Pancreas (tissue), 10 donors: ENCODE data around the gene FBN3. TPM values are rescaled to one million over a fixed set of nuclear protein-coding genes. Genes with fewer than 3 reads are reported as not detected.

Experiments used
- ATAC-seq, 4 donors: fragments of 200-7000 bp; cut with Tn5 transposase; one replicate each; pipeline versions ENCODE4 v1.8.0 to v1.9.1; 2020; ENCODE audit warnings: mild to moderate bottlenecking in 4 of 4, moderate library complexity in 4 of 4
- DNase-seq, 6 donors: peaks; one replicate each; pipeline ENCODE4 v3.0.0-alpha.2; 2020
- FAIRE-seq: peaks from 2 replicates; lab custom pipeline; 2012; peaks lifted over from hg19 to GRCh38; lab: Jason Lieb, UNC
- H3K27ac ChIP-seq, 4 donors: fragments of 200-600 bp; sonication (generic); 1 replicate in 3 of 4; 2 replicates in 1 of 4; pipeline versions ENCODE4 v1.5.0 to v1.8.0; 2020
- H3K27me3 ChIP-seq, 4 donors: fragments of 200-600 bp; one replicate each; pipeline ENCODE4 v1.8.0; 2021
- H3K36me3 ChIP-seq, 3 donors: fragments of 200-600 bp; sonication (generic) in 1 of 3; one replicate each; pipeline versions ENCODE4 v1.5.0 to v1.8.0; 2020 to 2021
- H3K4me1 ChIP-seq, 3 donors: fragments of 200-600 bp; one replicate each; pipeline ENCODE4 v1.8.0; 2021
- H3K4me3 ChIP-seq, 4 donors: fragments of 200-600 bp; sonication (generic) in 2 of 4; one replicate each; pipeline versions ENCODE4 v1.5.0 to v1.8.0; 2020 to 2021
- H3K9me3 ChIP-seq, 4 donors: fragments of 200-600 bp; one replicate each; pipeline ENCODE4 v1.8.0; 2021
- CTCF ChIP-seq, 4 donors: fragments of 200-600 bp; sonication (generic) in 3 of 4; IDR thresholded peaks; one replicate each; pipeline versions ENCODE4 v1.5.0 to v1.8.0; 2021; ENCODE audit warnings: antibody characterized with exemption in 4 of 4
- WGBS, 2 donors: extraction: QIAGEN DNeasy Blood & Tissue Kit; methylation state at CpG; one replicate each; pipeline ENCODE4 v1.1.7; 2013; 5-methylcytosine and 5-hydroxymethylcytosine counted together
- intact Hi-C, 3 donors: fragments of 100-400 bp; cut with DNase I; formaldehyde crosslinking; loops; one replicate each; pipeline versions ENCODE4 v1.11.1 to v1.14.2; 2022
- polyA plus RNA-seq, 2 donors: library from polyadenylated mRNA; stranded (reverse); fragments of 200-250 nt; gene quantifications; one replicate each; pipeline ENCODE4 v1.2.3, GENCODE V29; 2013
- total RNA-seq, 6 donors: library from RNA; stranded (reverse); fragmentation: NEBNext Ultra II Directional in 4 of 6; extraction: Animal tissue kit (Norgen Biotek cat#: 25700) in 4 of 6; gene quantifications; one replicate each; pipeline versions ENCODE4 v1.2.1 to v1.2.4, GENCODE V29; 2021 to 2023
- donor health status: healthy with polysubstance abuse.
- donor health status: DM: no; HTN: no; CAD: no; lungs with moderate emphysema.
- donor health status: DM: no; HTN: no; CAD: no.
- donor health status: control.
- donor health status: control.
- donor health status: Bipolar disorder and iron deficiency.
- donor health status: DM: yes; HTN: yes; CAD: no.
- donor health status: DM: no; HTN: no; CAD: no.
- donor health status: DM: no; HTN: no; CAD: no.
- donor health status: DM: yes; HTN: yes; CAD: no.

The FBN3 gene
- total and polyA plus RNA-seq, 8 donors, result under 0.01 to 0.20 (median 0.03) TPM; not detected in 2

GRCh38 chr19:8185343-8186068 lies 36.1 kb upstream of the FBN3 start:
- Histone ChIP-seq H3K4me1 (peaks cover 0 to 6% (median 0%) of the 10 kb centered on the region in 3 donors), H3K36me3 (no peaks in the 10 kb centered on the region), H3K27me3 (no peaks in the 10 kb centered on the region), H3K4me3 (no peak overlapping the region), H3K9me3 (no peaks in the 10 kb centered on the region), H3K27ac (no peak overlapping the region)
- DNase-seq (no peak), FAIRE-seq (no peak), ATAC-seq (no peak)
- intact Hi-C loops, result no loop called here
- TF ChIP-seq CTCF (IDR thresholded peaks at IDR 0.05), result no peak
- 89 to 90% methylated on average over 5 of the region's 5 CpGs for WGBS, 2 donors

GRCh38 chr19:8184274-8184673 lies 34.9 kb upstream of the FBN3 start:
- DNase-seq (no peak), ATAC-seq (no peak), FAIRE-seq (no peak)
- intact Hi-C loops, result no loop called here
- Histone ChIP-seq H3K9me3 (no peaks in the 10 kb centered on the region), H3K27ac (no peak overlapping the region), H3K27me3 (no peaks in the 10 kb centered on the region), H3K36me3 (no peaks in the 10 kb centered on the region), H3K4me3 (no peak overlapping the region), H3K4me1 (peaks cover 0 to 6% (median 0%) of the 10 kb centered on the region in 3 donors)
- no peak for TF ChIP-seq CTCF (IDR thresholded peaks at IDR 0.05)
- WGBS, 2 donors, result 93 to 94% methylated on average over 9 of the region's 9 CpGs

GRCh38 chr19:8180018-8180417 lies 30.6 kb upstream of the FBN3 start:
- Histone ChIP-seq H3K4me1 (no peaks in the 10 kb centered on the region), H3K27ac (peak overlapping the region in 2 of 4 donors; percentile 51 to 63), H3K27me3 (no peaks in the 10 kb centered on the region), H3K36me3 (no peaks in the 10 kb centered on the region), H3K4me3 (no peak overlapping the region), H3K9me3 (no peaks in the 10 kb centered on the region)
- peak; percentile 85 to 93 (median 88) for ATAC-seq
- intact Hi-C loops, result no loop called here
- DNase-seq, result peak in 2 of 6 donors; percentile 45 to 50
- no peak for TF ChIP-seq CTCF (IDR thresholded peaks at IDR 0.05)
- WGBS, 2 donors, result 34 to 36% methylated on average over 6 of the region's 6 CpGs
- no peak for FAIRE-seq

- Histone ChIP-seq H3K27me3 (no peaks in the 10 kb centered on the region), H3K4me3 (no peak overlapping the region), H3K4me1 (no peaks in the 10 kb centered on the region), H3K9me3 (no peaks in the 10 kb centered on the region), H3K36me3 (no peaks in the 10 kb centered on the region), H3K27ac (no peak overlapping the region)
- ATAC-seq (no peak), DNase-seq (no peak), FAIRE-seq (no peak)
- TF ChIP-seq CTCF (IDR thresholded peaks at IDR 0.05), result no peak
- intact Hi-C loops, result loop anchor here in 1 of 3 donors (10.0 kb wide), 1 partner anchor 70 kb away; no protein-coding TSS in a partner anchor
- 92% methylated on average over 9 of the region's 9 CpGs for WGBS, 2 donors
Observed at GRCh38 chr19:8174706-8175105, 25.3 kb upstream of the FBN3 start.

- Histone ChIP-seq H3K27ac (no peak overlapping the region), H3K4me3 (no peak overlapping the region), H3K9me3 (no peaks in the 10 kb centered on the region), H3K36me3 (no peaks in the 10 kb centered on the region), H3K27me3 (no peaks in the 10 kb centered on the region), H3K4me1 (peaks cover 0 to 4% (median 0%) of the 10 kb centered on the region in 3 donors)
- 96 to 99% methylated on average over 6 to 7 of the region's 7 CpGs for WGBS, 2 donors
- no peak for TF ChIP-seq CTCF (IDR thresholded peaks at IDR 0.05)
- DNase-seq, result no peak
- intact Hi-C loops, result no loop called here
- ATAC-seq, result no peak
- no peak for FAIRE-seq
Observed at GRCh38 chr19:8168537-8168936, 19.1 kb upstream of the FBN3 start.
